OCI-LY7 (cell line): ENCODE measurements around the gene ASB5.

ENCODE experiments used
- CTCF ChIP-seq: fragments of 200-600 bp; sonication (generic); conservative IDR thresholded peaks from 2 replicates; pipeline ENCODE4 v1.5.1; 2014; ENCODE audit warnings: mild to moderate bottlenecking, antibody characterized with exemption, low read length, moderate library complexity, mixed read lengths
- EZH2phosphoT487 ChIP-seq: fragments of 200-600 bp; sonication (generic); IDR thresholded peaks from 2 replicates; pipeline ENCODE4 v1.6.1; 2018; ENCODE audit warnings: low read depth, borderline replicate concordance, mild to moderate bottlenecking, mixed run types, antibody characterized with exemption, low read length, moderate library complexity, mixed read lengths

GRCh38 chr4:176185051-176185450 lies 84.0 kb downstream of the ASB5 start:
- TF ChIP-seq CTCF (no peak), EZH2phosphoT487 (no peak)
